H1 (cell line): ENCODE results near the gene MARK4.

Source experiments
- CHD7 ChIP-seq: fragments of 300-600 bp; sonication (generic); IDR thresholded peaks from 2 replicates; pipeline ENCODE4 v1.7.1; 2012; ENCODE audit warnings: low read length, moderate library complexity, mild to moderate bottlenecking, inconsistent platforms; ENCODE audit not compliant: insufficient replicate concordance
- CREB1 ChIP-seq: IDR thresholded peaks from 2 replicates; pipeline ENCODE4 v1.6.1; 2012; ENCODE audit warnings: inconsistent platforms
- EZH2 ChIP-seq: fragments of 200-600 bp; sonication (generic); IDR thresholded peaks from 2 replicates; pipeline ENCODE4 v1.7.1; 2012; ENCODE audit warnings: low read depth, mild to moderate bottlenecking, moderate library complexity, low read length, inconsistent platforms; ENCODE audit not compliant: severe bottlenecking
- GABPA ChIP-seq: IDR thresholded peaks from 2 replicates; pipeline ENCODE4 v1.6.1; 2011; ENCODE audit warnings: mild to moderate bottlenecking, low read length, moderate library complexity, borderline replicate concordance; ENCODE audit not compliant: insufficient read depth
- JUN ChIP-seq: IDR thresholded peaks from 2 replicates; pipeline ENCODE4 v1.6.1; 2011; ENCODE audit warnings: low read depth, mild to moderate bottlenecking, improper control_type of control experiment, low read length
- MAX ChIP-seq: IDR thresholded peaks from 2 replicates; pipeline ENCODE4 v1.6.1; 2012; ENCODE audit warnings: inconsistent platforms
- POLR2A ChIP-seq, 2 experiments: IDR thresholded peaks; 1 replicate in 1 of 2; 2 replicates in 1 of 2; pipeline ENCODE4 v1.6.1; 2011; ENCODE audit warnings: low read depth in 2 of 2, low read length in 2 of 2, mild to moderate bottlenecking in 2 of 2; ENCODE audit errors: control extremely low read depth in 1 of 2
- POLR2AphosphoS5 ChIP-seq: IDR thresholded peaks from 2 replicates; pipeline ENCODE4 v1.6.1; 2011; ENCODE audit warnings: low read depth, low read length
- RAD21 ChIP-seq, 2 experiments: IDR thresholded peaks in 1 of 2; conservative IDR thresholded peaks in 1 of 2; 2 replicates each; pipeline ENCODE4 v1.6.1; 2011; ENCODE audit warnings: low read depth in 2 of 2, low read length in 2 of 2, improper control_type of control experiment in 1 of 2, inconsistent platforms in 1 of 2, mild to moderate bottlenecking in 1 of 2, moderate library complexity in 1 of 2
- SIN3A ChIP-seq, 2 experiments: IDR thresholded peaks in 1 of 2; conservative IDR thresholded peaks in 1 of 2; 2 replicates each; pipeline ENCODE4 v1.6.1; 2011 to 2012; ENCODE audit warnings: low read length in 2 of 2, improper control_type of control experiment in 1 of 2, low read depth in 1 of 2, mild to moderate bottlenecking in 1 of 2
- SP1 ChIP-seq: IDR thresholded peaks from 2 replicates; pipeline ENCODE4 v1.6.1; 2011; ENCODE audit warnings: low read depth, low read length
- SUZ12 ChIP-seq: fragments of 200-600 bp; sonication (generic); IDR thresholded peaks from 2 replicates; pipeline ENCODE4 v1.6.1; 2012; ENCODE audit warnings: mild to moderate bottlenecking, inconsistent platforms, low read length, moderate library complexity, mixed read lengths
- TF ChIP-seq, protein P1 (sequence below): IDR thresholded peaks from 2 replicates; pipeline ENCODE4 v1.6.1; 2011; ENCODE audit warnings: low read depth, mild to moderate bottlenecking, low read length; ENCODE audit not compliant: insufficient read depth
- TF ChIP-seq, protein P2 (sequence below), 3 experiments: IDR thresholded peaks; 1 replicate in 2 of 3; 2 replicates in 1 of 3; pipeline versions ENCODE4 v1.5.1 to v1.6.1; 2011; ENCODE audit warnings: low read length in 3 of 3, mild to moderate bottlenecking in 3 of 3, inconsistent platforms in 2 of 3, low read depth in 1 of 3, moderate library complexity in 1 of 3; ENCODE audit not compliant: insufficient read depth in 1 of 3; ENCODE audit errors: control extremely low read depth in 1 of 3

- TF ChIP-seq, protein P1, sequence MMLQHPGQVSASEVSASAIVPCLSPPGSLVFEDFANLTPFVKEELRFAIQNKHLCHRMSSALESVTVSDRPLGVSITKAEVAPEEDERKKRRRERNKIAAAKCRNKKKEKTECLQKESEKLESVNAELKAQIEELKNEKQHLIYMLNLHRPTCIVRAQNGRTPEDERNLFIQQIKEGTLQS = no peak
- TF ChIP-seq MAX = no peak
- no peak for TF ChIP-seq CHD7
- no peak for TF ChIP-seq EZH2
- TF ChIP-seq SUZ12 = no peak
- TF ChIP-seq SIN3A (conservative IDR thresholded peaks at IDR 0.05 in 1 of 2, IDR thresholded peaks at IDR 0.05 in 1 of 2; ENCODE audit: low read depth in 1 of 2, low read length in 2 of 2) = no peak
- TF ChIP-seq, protein P2, sequence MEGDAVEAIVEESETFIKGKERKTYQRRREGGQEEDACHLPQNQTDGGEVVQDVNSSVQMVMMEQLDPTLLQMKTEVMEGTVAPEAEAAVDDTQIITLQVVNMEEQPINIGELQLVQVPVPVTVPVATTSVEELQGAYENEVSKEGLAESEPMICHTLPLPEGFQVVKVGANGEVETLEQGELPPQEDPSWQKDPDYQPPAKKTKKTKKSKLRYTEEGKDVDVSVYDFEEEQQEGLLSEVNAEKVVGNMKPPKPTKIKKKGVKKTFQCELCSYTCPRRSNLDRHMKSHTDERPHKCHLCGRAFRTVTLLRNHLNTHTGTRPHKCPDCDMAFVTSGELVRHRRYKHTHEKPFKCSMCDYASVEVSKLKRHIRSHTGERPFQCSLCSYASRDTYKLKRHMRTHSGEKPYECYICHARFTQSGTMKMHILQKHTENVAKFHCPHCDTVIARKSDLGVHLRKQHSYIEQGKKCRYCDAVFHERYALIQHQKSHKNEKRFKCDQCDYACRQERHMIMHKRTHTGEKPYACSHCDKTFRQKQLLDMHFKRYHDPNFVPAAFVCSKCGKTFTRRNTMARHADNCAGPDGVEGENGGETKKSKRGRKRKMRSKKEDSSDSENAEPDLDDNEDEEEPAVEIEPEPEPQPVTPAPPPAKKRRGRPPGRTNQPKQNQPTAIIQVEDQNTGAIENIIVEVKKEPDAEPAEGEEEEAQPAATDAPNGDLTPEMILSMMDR (IDR thresholded peaks at IDR 0.05; ENCODE audit: control extremely low read depth in 1 of 3, insufficient read depth in 1 of 3, low read depth in 1 of 3, low read length in 3 of 3) = no peak
- no peak for TF ChIP-seq JUN
- TF ChIP-seq CREB1 = no peak
- TF ChIP-seq POLR2AphosphoS5 = no peak
- no peak for TF ChIP-seq RAD21 (IDR thresholded peaks at IDR 0.05 in 1 of 2, conservative IDR thresholded peaks at IDR 0.05 in 1 of 2; ENCODE audit: low read depth in 2 of 2, low read length in 2 of 2)
- no peak for TF ChIP-seq GABPA
- no peak for TF ChIP-seq POLR2A (IDR thresholded peaks at IDR 0.05; ENCODE audit: control extremely low read depth in 1 of 2, low read depth in 2 of 2, low read length in 2 of 2)
- TF ChIP-seq SP1 = no peak
Observed at GRCh38 chr19:45273521-45273855, 22.4 kb downstream of the MARK4 start.
